Bronchial epithelial cell (primary cell): ENCODE data around the gene SLC4A9. TPM values are rescaled to one million over a fixed set of nuclear protein-coding genes. Genes with fewer than 3 reads are reported as not detected.

Experiments
- DNase-seq: peaks from one replicate; pipeline ENCODE4 v3.0.0-alpha.2; 2010; ENCODE audit warnings: low read depth
- FAIRE-seq: peaks from 2 replicates; lab custom pipeline; 2011; peaks lifted over from hg19 to GRCh38; lab: Jason Lieb, UNC
- H3K27me3 ChIP-seq: 2 replicates; pipeline ENCODE4 v1.5.1; 2011; ENCODE audit warnings: low read length; ENCODE audit not compliant: control insufficient read depth, insufficient read depth
- H3K36me3 ChIP-seq: 2 replicates; pipeline ENCODE4 v1.5.1; 2011; ENCODE audit warnings: low read length; ENCODE audit not compliant: control insufficient read depth, insufficient read depth
- H3K4me3 ChIP-seq: 2 replicates; pipeline ENCODE4 v1.5.1; 2011; ENCODE audit warnings: mild to moderate bottlenecking, low read depth, low read length, control low read depth
- CTCF ChIP-seq: IDR thresholded peaks from 2 replicates; pipeline ENCODE4 v1.5.1; 2011; ENCODE audit warnings: mild to moderate bottlenecking, moderate library complexity, low read length, control low read depth, inconsistent platforms; ENCODE audit not compliant: insufficient read depth, severe bottlenecking
- total RNA-seq: library from RNA; depleted of rRNA; stranded (reverse); fragments of >200 nt; gene quantifications from 2 replicates; pipeline ENCODE4 v1.2.1, GENCODE V29; 2014

SLC4A9 gene
- total RNA-seq, 1 donor from 2014 or later: not detected

- FAIRE-seq: no peak
- no peak for TF ChIP-seq CTCF
- Histone ChIP-seq H3K4me3 (no peak overlapping the region), H3K36me3 (no peaks in the 10 kb centered on the region), H3K27me3 (no peaks in the 10 kb centered on the region)
- no peak for DNase-seq
These were observed 7.4 kb downstream of the SLC4A9 start for GRCh38 chr5:140367256-140368013.

GRCh38 chr5:140371356-140372151 lies 11.6 kb downstream of the SLC4A9 start:
- FAIRE-seq: no peak
- H3K27me3 ChIP-seq: no peaks in the 10 kb centered on the region
- no peak for DNase-seq
- H3K36me3 ChIP-seq: no peaks in the 10 kb centered on the region
- no peak overlapping the region for H3K4me3 ChIP-seq
- TF ChIP-seq CTCF: no peak

- TF ChIP-seq CTCF: peak; percentile 89
- no peak for FAIRE-seq
- Histone ChIP-seq H3K4me3 (no peak overlapping the region), H3K36me3 (no peaks in the 10 kb centered on the region), H3K27me3 (no peaks in the 10 kb centered on the region)
- peak; percentile 67 for DNase-seq
These were observed 13.0 kb downstream of the SLC4A9 start for GRCh38 chr5:140372971-140373487.

GRCh38 chr5:140381351-140381750 lies 21.4 kb downstream of the SLC4A9 start:
- Histone ChIP-seq H3K4me3 (no peak overlapping the region), H3K27me3 (no peaks in the 10 kb centered on the region), H3K36me3 (no peaks in the 10 kb centered on the region)
- FAIRE-seq (no peak), DNase-seq (no peak)
- TF ChIP-seq CTCF: no peak

- H3K36me3 ChIP-seq: no peaks in the 10 kb centered on the region
- TF ChIP-seq CTCF: no peak
- DNase-seq (no peak), FAIRE-seq (no peak)
- no peaks in the 10 kb centered on the region for H3K27me3 ChIP-seq
- no peak overlapping the region for H3K4me3 ChIP-seq
These were observed 22.0 kb downstream of the SLC4A9 start for GRCh38 chr5:140381972-140382371.
